Liver (tissue), 3 donors: Measurements from ENCODE around the gene BICRA.

Experiments used
- ATF3 ChIP-seq: IDR thresholded peaks from 2 replicates; pipeline ENCODE4 v1.6.1; 2016; ENCODE audit warnings: antibody characterized with exemption
- CTCF ChIP-seq: fragments of 150-350 bp; IDR thresholded peaks from 2 replicates; pipeline ENCODE4 v1.5.1; 2017; ENCODE audit warnings: improper control_type of control experiment, low read depth, low read length; ENCODE audit not compliant: missing input control
- EGR1 ChIP-seq, 2 donors: IDR thresholded peaks; 2 replicates each; pipeline ENCODE4 v1.6.1; 2016 to 2018; ENCODE audit warnings: antibody characterized with exemption in 2 of 2, low read depth in 2 of 2
- REST ChIP-seq: IDR thresholded peaks from 2 replicates; pipeline ENCODE4 v1.6.1; 2016; ENCODE audit warnings: antibody characterized with exemption, mild to moderate bottlenecking
- RXRA ChIP-seq, 2 donors: IDR thresholded peaks; 2 replicates each; pipeline ENCODE4 v1.6.1; 2017 to 2018; ENCODE audit warnings: antibody characterized with exemption in 2 of 2, mild to moderate bottlenecking in 1 of 2
- YY1 ChIP-seq: IDR thresholded peaks from 2 replicates; pipeline ENCODE4 v1.6.1; 2016; ENCODE audit warnings: antibody characterized with exemption, mild to moderate bottlenecking
- donor health status: healthy.
- donor health status: healthy.

- TF ChIP-seq CTCF (no peak), YY1 (no peak), RXRA (IDR thresholded peaks at IDR 0.05) (no peak), EGR1 (IDR thresholded peaks at IDR 0.05; ENCODE audit: low read depth in 2 of 2) (no peak), ATF3 (no peak), REST (no peak)
Observed at GRCh38 chr19:47587295-47587694, 21.6 kb upstream of the BICRA start.
